ENCODE data around the gene TPRA1.
A peak's percentile ranks its signal among the peaks of the same experiment; 100 is the strongest.

TPRA1 gene

GRCh38 chr3:127552038-127552437 is 38.5 kb downstream of the TPRA1 start:
- DNase-seq = no peak

GRCh38 chr3:127551178-127551577 is 39.4 kb downstream of the TPRA1 start:
- no peak for DNase-seq

DNA sequence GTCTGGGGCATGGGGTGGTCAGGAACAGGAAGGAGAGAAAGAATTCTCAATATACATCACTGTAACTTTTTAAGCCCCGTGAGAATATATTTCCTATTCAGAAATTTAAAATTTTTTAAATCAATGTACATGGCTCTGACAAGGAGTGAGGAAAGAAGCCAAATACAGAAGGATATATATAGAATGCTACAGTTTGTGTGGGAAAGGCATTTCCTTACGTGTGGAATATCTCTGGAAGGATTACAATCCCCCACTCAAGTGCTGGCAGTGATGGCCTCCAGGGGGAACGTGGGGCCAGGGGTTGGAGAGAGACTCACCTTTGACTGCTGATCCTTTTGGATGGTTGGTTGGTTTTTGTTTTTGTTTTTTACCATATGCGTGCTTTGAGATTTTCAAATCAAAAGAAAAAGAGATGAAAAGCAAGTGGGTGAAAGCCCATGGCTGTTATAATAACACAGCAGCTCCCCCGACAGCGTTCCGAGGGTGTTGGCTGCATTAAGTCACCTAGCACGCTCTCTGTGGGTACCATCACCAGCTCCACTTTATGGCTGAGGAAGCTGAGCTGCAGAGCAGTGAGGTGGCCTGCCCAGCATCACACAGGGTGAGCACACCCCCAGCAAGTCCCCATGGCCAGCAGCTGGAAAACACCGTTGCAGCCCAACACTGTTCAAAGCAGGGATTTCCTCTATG is 39.9 kb downstream of the TPRA1 start:
- DNase-seq = no peak

GRCh38 chr3:127549826-127550467 is 40.6 kb downstream of the TPRA1 start:
- no peak for DNase-seq

DNA sequence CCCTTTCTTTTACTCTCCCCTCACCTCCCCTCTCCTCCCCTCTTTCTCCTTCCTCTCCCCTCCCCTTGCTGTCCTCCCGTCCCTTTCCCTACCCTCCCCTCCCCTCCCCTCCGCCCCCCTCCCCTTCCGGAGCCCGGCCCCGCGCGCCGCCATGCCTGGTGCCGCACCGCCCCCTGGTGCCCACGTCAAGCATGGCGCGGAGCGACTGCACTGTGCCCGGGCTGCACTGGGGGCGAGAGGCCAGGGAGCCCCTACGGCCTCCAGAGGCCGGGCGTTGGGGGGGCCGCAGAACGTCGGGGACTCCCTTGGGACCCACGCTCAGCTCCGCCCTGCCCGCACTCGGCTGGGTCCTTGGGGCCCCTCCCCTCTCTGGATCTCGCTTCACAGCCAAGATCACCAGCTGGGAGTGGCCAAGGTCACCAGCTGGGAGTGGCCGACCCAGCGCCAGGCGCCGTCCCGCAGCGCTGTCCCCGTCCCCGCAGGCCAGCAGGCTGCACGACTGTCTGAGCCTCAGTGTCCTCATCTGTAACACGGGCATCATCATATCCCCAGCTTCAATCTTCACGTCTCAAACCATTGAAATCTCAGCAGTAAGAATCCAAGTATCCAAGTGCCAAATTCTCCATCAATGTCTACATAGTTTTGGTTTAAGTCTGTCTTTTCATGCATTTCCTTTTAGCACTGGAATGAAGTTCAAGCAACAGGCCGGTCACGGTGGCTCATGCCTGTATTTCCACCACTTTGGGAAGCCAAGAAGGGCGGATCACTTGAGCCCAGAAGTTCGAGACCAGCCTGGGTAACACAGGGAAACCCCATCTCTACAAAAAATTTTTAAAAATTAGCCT is 42.5 kb downstream of the TPRA1 start:
- peak; percentile 62 for DNase-seq

GRCh38 chr3:127546970-127547733 is 43.4 kb downstream of the TPRA1 start:
- no peak for DNase-seq

DNA sequence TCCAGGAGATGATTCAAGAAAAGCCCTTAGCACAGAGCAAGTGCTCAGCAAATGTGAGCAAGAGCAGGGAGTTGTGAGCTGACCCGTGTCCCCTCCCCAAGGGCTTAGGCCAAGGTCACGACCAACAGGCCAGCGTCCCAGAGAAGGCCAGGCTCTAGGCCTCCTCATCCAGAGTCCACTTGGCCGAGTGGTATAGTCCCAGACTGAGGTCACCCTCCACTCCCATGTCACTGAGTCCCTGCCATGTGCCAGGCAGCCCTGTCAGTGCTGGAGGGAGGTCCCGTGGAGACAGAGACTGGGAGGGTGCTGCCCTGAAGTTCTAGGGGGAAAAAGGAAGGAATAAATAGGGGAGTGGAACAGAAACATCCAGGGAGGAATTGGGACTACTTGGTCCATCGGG is 44.0 kb downstream of the TPRA1 start:
- no peak for DNase-seq

GRCh38 chr3:127545711-127546457 is 44.6 kb downstream of the TPRA1 start:
- DNase-seq = no peak

GRCh38 chr3:127545216-127545615 is 45.3 kb downstream of the TPRA1 start:
- no peak for DNase-seq

- no peak for DNase-seq
Measured at GRCh38 chr3:127544803-127545201, 45.7 kb downstream of the TPRA1 start.

DNA sequence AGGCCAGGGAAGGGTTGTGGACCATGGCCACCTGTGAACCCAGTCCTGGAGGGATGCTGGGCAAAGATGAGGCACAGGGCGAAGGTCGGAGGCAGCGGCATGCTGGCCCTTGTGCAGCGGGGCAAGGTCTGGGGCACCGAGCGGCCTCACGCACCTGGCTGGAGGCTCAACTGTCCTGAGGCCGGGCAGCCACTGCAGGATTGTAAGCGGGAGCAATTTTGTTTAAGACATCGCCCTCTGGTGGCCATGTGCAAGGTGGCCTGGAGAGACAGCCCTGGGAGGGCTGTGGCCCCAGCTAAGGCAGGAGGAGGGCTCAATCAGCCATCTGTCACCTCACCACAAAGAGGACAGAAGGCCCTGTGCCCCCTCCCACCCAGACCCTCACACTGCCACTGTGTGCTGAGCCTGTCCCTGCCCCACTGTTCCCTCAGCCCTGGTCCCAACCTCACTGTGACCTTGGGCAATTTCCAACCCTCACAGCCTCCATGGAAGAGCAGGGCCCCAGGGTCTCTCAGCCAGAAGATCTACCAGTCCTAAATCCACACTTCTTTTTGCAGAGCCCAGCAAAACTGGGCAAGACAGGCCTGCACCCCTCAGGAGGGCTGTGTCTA is 46.2 kb downstream of the TPRA1 start:
- DNase-seq = peak; percentile 68

DNA sequence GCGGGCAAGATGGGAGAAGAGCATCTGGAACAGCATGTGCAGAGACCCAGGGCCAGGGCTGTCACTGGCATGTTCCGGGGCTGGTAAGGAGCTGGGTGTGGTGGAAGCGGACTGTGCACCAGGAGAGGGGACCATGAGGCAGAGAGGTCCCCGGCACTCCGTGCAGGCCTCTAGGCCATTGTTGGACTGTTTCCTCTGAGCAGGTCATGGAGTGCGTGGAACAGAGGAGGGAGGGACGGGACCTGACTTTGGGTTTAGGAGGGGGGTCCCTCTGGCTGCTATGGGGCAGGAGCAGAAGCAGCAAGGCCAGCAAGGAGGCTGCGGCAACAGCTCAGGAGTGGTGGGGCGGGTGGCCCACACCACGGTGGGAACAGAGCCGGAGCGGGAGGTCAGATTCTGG is 47.1 kb downstream of the TPRA1 start:
- DNase-seq = no peak

- peak; percentile 98 for DNase-seq
Measured at GRCh38 chr3:127542441-127542952, 48.0 kb downstream of the TPRA1 start.

DNA sequence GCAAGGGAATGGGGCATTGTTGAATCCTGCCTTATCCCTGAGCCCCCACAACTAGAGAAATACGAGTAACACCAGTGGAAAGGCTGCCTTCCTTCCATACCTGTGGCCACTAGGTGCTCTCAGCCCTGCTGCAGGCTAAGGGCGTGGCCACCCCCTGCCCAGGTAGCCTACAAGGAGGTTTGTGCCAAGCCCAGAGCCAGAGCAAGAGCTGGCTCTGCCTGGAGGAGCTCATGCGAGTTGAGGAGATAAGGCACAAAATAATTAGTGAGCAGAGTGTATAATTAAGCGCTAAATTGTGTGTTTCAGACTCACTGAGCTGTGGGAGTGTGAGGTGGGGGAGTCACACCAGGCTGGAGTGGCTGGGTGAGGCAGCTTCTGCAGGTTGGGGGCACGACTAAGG is 49.2 kb downstream of the TPRA1 start:
- DNase-seq = no peak

GRCh38 chr3:127539366-127540060 is 51.0 kb downstream of the TPRA1 start:
- no peak for DNase-seq

- DNase-seq = peak; percentile 8
Measured at GRCh38 chr3:127538569-127538968, 52.0 kb downstream of the TPRA1 start.

- peak; percentile 57 for DNase-seq
Measured at GRCh38 chr3:127536830-127537812, 53.4 kb downstream of the TPRA1 start.

GRCh38 chr3:127535901-127536829 is 54.4 kb downstream of the TPRA1 start:
- DNase-seq = peak; percentile 73

All from NCI-H2029 (cell line).